Measurements from ENCODE around the gene ASTN2.

ASTN2 gene

GRCh38 chr9:117300371-117301110 lies 114.3 kb downstream of the ASTN2 start:
- DNase-seq (ENCODE audit: low read depth in 2 of 2), result no peak

- DNase-seq (ENCODE audit: low read depth in 2 of 2), result no peak
Measured at GRCh38 chr9:117296453-117296852, 118.4 kb downstream of the ASTN2 start.

GRCh38 chr9:117293206-117294114 lies 121.4 kb downstream of the ASTN2 start:
- DNase-seq (ENCODE audit: low read depth in 2 of 2), result no peak

DNA sequence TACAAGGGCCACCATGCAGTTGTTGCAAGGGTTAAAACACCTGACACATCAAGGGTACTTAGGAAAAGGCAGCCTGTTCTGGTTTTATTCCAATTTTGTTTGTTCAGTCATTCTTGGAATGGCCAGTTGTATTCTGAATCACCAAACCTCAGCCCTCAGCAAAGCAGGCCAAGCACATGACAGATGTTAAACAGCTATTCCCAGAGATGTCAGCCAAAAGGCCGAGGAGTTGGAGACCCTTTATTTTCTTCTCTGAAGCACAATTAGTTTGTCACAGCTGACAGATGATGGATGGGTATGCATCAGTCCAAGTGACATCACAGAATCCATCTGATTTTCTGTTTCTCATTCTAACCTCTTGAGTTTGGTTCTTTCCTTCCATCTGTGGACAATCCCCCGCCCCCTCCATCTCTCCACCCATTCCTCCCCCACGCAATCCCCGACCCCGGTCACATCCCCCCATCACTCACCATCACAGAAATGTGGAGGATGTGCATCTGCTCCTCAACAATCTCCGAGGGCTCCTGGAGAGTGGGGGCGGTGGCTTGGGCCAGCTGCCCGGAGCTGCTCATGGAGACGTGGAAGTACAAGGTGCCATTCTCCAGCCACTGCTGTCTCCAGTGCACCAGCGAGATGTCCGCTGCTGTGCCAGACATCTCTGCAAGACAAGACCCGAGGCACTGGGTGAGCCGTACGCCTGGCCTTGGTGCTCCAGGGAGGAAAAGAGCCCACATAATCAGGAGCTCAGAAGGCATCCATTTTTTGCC lies 123.8 kb downstream of the ASTN2 start:
- DNase-seq (ENCODE audit: low read depth in 2 of 2), result no peak

- DNase-seq (ENCODE audit: low read depth in 2 of 2), result no peak
Measured at GRCh38 chr9:117290306-117290840, 124.5 kb downstream of the ASTN2 start.

DNA sequence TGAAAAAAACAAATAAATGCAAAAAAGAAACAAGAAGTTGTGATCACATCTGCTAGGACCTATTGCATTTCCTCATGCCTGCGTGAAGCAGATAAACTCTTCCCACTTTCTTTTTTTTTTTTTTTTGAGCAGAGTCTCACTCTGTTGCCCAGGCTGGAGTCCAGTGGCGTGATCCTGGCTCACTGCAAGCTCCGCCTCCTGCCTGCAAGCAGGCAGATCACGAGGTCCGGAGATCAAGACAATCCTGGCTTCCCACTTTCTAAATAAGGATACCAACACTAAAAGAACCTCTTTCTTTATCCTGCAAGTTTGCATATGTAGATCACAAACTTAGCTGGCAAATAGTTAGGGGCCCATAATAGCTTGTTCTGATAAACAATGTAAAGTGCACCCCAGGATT lies 128.6 kb downstream of the ASTN2 start:
- DNase-seq (ENCODE audit: low read depth in 2 of 2), result no peak

- DNase-seq (ENCODE audit: low read depth in 2 of 2), result no peak
Measured at GRCh38 chr9:117284414-117284813, 130.4 kb downstream of the ASTN2 start.

DNA sequence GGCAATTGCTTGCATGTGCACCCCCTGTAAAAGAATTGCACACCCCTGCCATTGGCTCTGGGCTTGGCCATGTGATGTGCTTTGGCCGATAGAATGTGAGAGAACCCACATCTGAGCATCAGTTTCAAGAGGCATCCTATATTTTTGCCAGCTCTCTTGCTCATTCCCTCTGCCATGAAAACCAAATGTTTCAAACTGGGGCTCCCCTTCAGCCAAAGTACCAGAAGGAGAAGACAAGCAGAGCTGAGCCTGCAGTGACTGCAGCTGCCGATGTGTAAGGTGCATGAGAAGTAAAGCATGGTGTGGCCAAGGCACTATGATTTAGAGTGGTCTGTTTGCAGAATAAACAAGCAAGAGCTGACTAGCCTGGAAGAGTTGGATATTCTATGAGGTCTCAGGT lies 132.3 kb downstream of the ASTN2 start:
- DNase-seq (ENCODE audit: low read depth in 2 of 2), result no peak

GRCh38 chr9:117278471-117279035 lies 136.3 kb downstream of the ASTN2 start:
- DNase-seq (ENCODE audit: low read depth in 2 of 2), result no peak

GRCh38 chr9:117278020-117278419 lies 136.8 kb downstream of the ASTN2 start:
- DNase-seq (ENCODE audit: low read depth in 2 of 2), result no peak

- DNase-seq (ENCODE audit: low read depth in 2 of 2), result no peak
Measured at GRCh38 chr9:117276444-117276843, 138.4 kb downstream of the ASTN2 start.

DNA sequence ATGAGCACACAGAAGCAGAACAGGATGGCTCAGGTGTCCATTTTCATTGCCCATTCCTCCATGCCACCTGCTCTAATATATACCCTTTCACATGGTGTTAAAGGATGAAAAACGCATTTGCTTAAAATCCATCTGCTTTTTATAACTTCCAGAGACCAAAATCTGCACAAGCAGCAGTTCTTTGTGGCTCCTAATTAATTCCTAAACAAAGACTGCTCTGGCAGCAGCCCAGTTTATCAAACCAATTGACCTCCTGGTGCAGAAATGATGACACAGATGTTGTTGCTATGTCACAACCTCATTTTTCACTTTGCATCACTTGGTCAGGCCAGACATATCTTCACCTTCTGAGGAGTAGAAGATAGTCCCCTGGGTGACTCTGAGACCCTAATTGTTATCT lies 141.2 kb downstream of the ASTN2 start:
- no peak for DNase-seq (ENCODE audit: low read depth in 2 of 2)

GRCh38 chr9:117268847-117269446 lies 145.9 kb downstream of the ASTN2 start:
- no peak for DNase-seq (ENCODE audit: low read depth in 2 of 2)

DNA sequence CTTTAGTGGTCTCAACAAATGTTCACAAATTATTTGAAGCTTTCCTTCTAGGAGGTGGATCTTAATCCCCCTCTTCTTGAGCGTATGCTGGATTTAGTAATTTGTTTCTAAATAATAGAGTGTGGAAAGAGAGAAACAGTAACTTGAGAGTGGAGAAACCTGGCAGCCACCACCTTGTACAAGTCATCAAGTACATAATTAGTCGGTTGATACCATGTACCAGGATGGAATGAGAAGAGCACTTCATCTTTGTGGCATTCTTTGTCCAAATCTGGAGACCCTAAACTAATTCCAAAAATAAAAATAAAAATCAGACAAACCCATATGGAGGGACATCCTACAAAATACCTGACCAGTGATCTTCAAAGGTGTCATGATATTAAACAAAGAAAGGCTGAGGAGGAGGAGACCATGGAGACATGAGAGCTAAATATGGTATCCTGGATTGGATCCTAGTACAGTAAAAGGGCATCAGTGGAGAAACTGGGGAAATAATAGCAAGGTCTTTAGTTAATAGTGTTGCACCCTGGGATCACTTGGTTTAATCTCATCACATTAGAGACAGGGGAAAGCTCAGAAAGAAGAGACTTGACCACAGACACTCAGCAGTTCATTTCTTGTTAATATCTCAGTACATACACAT lies 147.9 kb downstream of the ASTN2 start:
- DNase-seq (ENCODE audit: low read depth in 2 of 2), result no peak

DNA sequence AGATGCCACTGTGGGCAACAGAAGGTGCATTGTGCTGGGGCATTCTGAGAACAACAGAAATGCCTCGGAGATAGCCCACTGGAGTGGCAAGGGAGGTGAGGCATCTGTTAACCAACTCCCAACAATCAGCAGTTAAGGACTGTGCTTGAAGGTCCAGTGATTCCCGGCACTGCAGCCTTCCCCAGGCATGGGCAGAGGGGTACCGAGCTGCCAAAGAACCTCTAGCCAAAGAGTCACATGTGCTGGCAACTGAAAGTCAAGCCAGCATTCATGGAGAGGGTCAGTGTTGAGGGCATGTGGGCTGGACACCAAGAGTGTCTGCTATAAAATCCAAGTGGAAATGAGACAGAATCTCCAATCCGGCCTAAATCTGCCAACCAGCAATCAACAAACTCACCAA lies 149.6 kb downstream of the ASTN2 start:
- DNase-seq (ENCODE audit: low read depth in 2 of 2), result no peak

- no peak for DNase-seq (ENCODE audit: low read depth in 2 of 2)
Measured at GRCh38 chr9:117258184-117258866, 156.5 kb downstream of the ASTN2 start.

DNA sequence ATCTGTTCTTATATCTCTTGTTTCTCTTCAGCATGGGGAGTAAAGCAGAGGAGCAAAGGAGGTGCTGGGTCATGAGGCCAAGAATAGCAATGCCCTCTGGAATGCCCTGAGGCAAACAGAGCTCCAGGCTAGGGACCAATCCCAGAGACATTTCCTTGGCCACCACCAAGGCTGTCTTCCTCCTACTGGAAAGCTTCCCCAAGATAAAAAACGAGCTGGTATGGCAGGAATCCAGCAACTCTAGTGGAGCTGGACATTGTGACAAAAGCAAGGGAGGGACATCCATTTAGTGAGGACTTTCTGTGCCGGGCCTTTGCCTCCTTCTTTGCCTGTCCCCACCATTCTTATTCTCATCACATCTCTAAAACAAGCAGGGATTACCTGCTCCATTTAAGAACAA lies 161.6 kb downstream of the ASTN2 start:
- DNase-seq (ENCODE audit: low read depth in 2 of 2), result no peak

GRCh38 chr9:117250610-117251215 lies 164.1 kb downstream of the ASTN2 start:
- DNase-seq (ENCODE audit: low read depth in 2 of 2), result no peak

GRCh38 chr9:117249799-117250198 lies 165.1 kb downstream of the ASTN2 start:
- DNase-seq (ENCODE audit: low read depth in 2 of 2), result no peak

DNA sequence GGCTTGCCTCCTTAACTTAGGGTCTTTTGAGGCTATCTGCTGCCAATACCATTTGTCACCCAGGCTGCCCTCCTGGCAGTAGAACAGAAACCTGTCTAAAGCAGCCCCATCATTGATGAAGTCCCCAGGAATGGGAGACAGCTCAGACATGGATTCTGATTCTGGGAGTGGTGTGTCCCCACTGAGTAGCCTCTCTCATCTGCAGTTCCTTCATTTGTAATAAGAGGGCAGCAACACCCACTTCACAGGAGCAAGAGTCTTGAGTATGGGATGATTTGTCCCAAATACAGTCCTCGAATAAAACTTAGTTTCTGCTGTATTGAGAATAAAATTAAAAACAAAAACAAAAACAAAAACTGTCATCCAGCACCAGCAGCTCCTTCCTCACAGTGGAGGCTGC lies 167.6 kb downstream of the ASTN2 start:
- DNase-seq (ENCODE audit: low read depth in 2 of 2), result no peak
